GM18517 (cell line): ENCODE data around the gene RAB8A.
"Not testable (repeated sequence)": the region's sequence is repeated elsewhere in the genome, so short reads cannot be mapped to it uniquely, and the experiment has no call there.

Source experiments
- ATAC-seq: cut with Tn5 transposase; IDR thresholded peaks from one replicate; pipeline ENCODE4 v1.9.1; 2021; ENCODE audit warnings: mild to moderate bottlenecking, moderate library complexity; ENCODE audit not compliant: unreplicated experiment

RAB8A gene

GRCh38 chr19:16167055-16167454, 55.4 kb downstream of the RAB8A start:
- no peak for ATAC-seq

- ATAC-seq: no peak
These were observed 56.9 kb downstream of the RAB8A start for GRCh38 chr19:16168465-16169081.

- no peak for ATAC-seq
These were observed 58.4 kb downstream of the RAB8A start for GRCh38 chr19:16170134-16170533.

GRCh38 chr19:16175954-16176353, 64.3 kb downstream of the RAB8A start:
- ATAC-seq: peak; percentile 61

- ATAC-seq: not testable (repeated sequence)
These were observed 67.2 kb downstream of the RAB8A start for GRCh38 chr19:16178866-16179265.

- ATAC-seq: no peak
These were observed 68.9 kb downstream of the RAB8A start for GRCh38 chr19:16180611-16181010.
